WTC11 (cell line): ENCODE data around the gene APMAP.

Source experiments
- AFF4 ChIP-seq: sonication (generic); formaldehyde crosslinking; IDR thresholded peaks from 2 replicates; pipeline ENCODE4 v1.8.1; 2023; ENCODE audit warnings: mild to moderate bottlenecking, missing genetic modification reagents, borderline replicate concordance
- CREB1 ChIP-seq: sonication (generic); formaldehyde crosslinking; IDR thresholded peaks from 2 replicates; pipeline ENCODE4 v1.8.0; 2023; ENCODE audit warnings: mild to moderate bottlenecking, missing genetic modification reagents
- CTCF ChIP-seq: fragments of 200-600 bp; IDR thresholded peaks from 2 replicates; pipeline ENCODE4 v1.8.0; 2022; ENCODE audit warnings: antibody characterized with exemption
- E2F1 ChIP-seq: sonication (generic); formaldehyde crosslinking; IDR thresholded peaks from 2 replicates; pipeline ENCODE4 v1.8.0; 2022; ENCODE audit warnings: mild to moderate bottlenecking, missing genetic modification reagents
- IRF1 ChIP-seq: sonication (generic); formaldehyde crosslinking; IDR thresholded peaks from 2 replicates; pipeline ENCODE4 v1.8.0; 2023; ENCODE audit warnings: missing genetic modification reagents
- KAT7 ChIP-seq: sonication (generic); formaldehyde crosslinking; IDR thresholded peaks from 2 replicates; pipeline ENCODE4 v1.8.1; 2023; ENCODE audit warnings: missing genetic modification reagents, mild to moderate bottlenecking, borderline replicate concordance
- MAX ChIP-seq: sonication (generic); formaldehyde crosslinking; IDR thresholded peaks from 2 replicates; pipeline ENCODE4 v1.8.0; 2022; ENCODE audit warnings: mild to moderate bottlenecking, missing genetic modification reagents
- RORB ChIP-seq: fragments of 250-450 bp; sonication (Bioruptor Pico); IDR thresholded peaks from 2 replicates; pipeline ENCODE4 v1.9.0; 2021; ENCODE audit warnings: mild to moderate bottlenecking
- STAT6 ChIP-seq: sonication (generic); formaldehyde crosslinking; conservative IDR thresholded peaks from 2 replicates; pipeline ENCODE4 v1.8.1; 2023; ENCODE audit warnings: mild to moderate bottlenecking, low read depth, missing genetic modification reagents, moderate library complexity
- USF1 ChIP-seq: sonication (generic); formaldehyde crosslinking; IDR thresholded peaks from 2 replicates; pipeline ENCODE4 v1.8.0; 2022; ENCODE audit warnings: mild to moderate bottlenecking, missing genetic modification reagents
- USF2 ChIP-seq: sonication (generic); formaldehyde crosslinking; IDR thresholded peaks from 2 replicates; pipeline ENCODE4 v1.8.1; 2023; ENCODE audit warnings: mild to moderate bottlenecking, missing genetic modification reagents, moderate library complexity
- ZNF263 ChIP-seq: sonication (generic); formaldehyde crosslinking; IDR thresholded peaks from 2 replicates; pipeline ENCODE4 v1.8.1; 2022; ENCODE audit warnings: low read depth, mild to moderate bottlenecking, moderate library complexity, missing genetic modification reagents

- TF ChIP-seq USF2 (CRISPR knock-in tag) (no peak), IRF1 (CRISPR knock-in tag) (no peak), CTCF (no peak), E2F1 (no peak), RORB (CRISPR knock-in tag) (no peak), CREB1 (CRISPR knock-in tag) (no peak), USF1 (CRISPR knock-in tag) (no peak), STAT6 (CRISPR knock-in tag) (no peak), AFF4 (no peak), KAT7 (CRISPR knock-in tag) (no peak), ZNF263 (CRISPR knock-in tag) (no peak), MAX (CRISPR knock-in tag) (no peak)
Measured at GRCh38 chr20:25015986-25016385, 23.4 kb upstream of the APMAP start.
